Neural cell (in vitro differentiated cells): ENCODE data around the gene IFNA16. TPM values are rescaled to one million over a fixed set of nuclear protein-coding genes. Genes with fewer than 3 reads are reported as not detected.
"Not testable (repeated sequence)": the region's sequence is repeated elsewhere in the genome, so short reads cannot be mapped to it uniquely, and the experiment has no call there.

Experiments used
- H2AFZ ChIP-seq: fragments of 200-600, 300-800 bp; sonication (generic), shearing (Covaris generic); 2 replicates; pipeline ENCODE4 v1.6.0; 2014; ENCODE audit warnings: low read depth, mild to moderate bottlenecking, antibody characterized with exemption, low read length, moderate library complexity
- H3F3A ChIP-seq: fragments of 200-600 bp; shearing (Covaris generic); 2 replicates; pipeline ENCODE4 v1.6.1; 2016; ENCODE audit warnings: mild to moderate bottlenecking, moderate library complexity, mixed read lengths, antibody characterized with exemption, low read length; ENCODE audit not compliant: insufficient read depth, poor library complexity, severe bottlenecking
- H3K27ac ChIP-seq: fragments of 200-600, 300-800 bp; sonication (generic), shearing (Covaris generic); 2 replicates; pipeline ENCODE4 v1.5.1; 2014; ENCODE audit warnings: mild to moderate bottlenecking, low read length, moderate library complexity
- H3K27me3 ChIP-seq: fragments of 300-800, 200-600 bp; sonication (generic), shearing (Covaris generic); 2 replicates; pipeline ENCODE4 v1.6.0; 2014; ENCODE audit warnings: mild to moderate bottlenecking, low read depth, low read length, moderate library complexity; ENCODE audit not compliant: insufficient read depth
- H3K36me3 ChIP-seq: fragments of 300-800, 200-600 bp; sonication (generic), shearing (Covaris generic); 2 replicates; pipeline ENCODE4 v1.5.1; 2014; ENCODE audit warnings: mild to moderate bottlenecking, antibody characterized with exemption, low read length, moderate library complexity; ENCODE audit not compliant: insufficient read depth
- H3K4me2 ChIP-seq: fragments of 300-800, 200-600 bp; sonication (generic), shearing (Covaris generic); 2 replicates; pipeline ENCODE4 v1.6.0; 2014; ENCODE audit warnings: mild to moderate bottlenecking, low read length
- H3K4me3 ChIP-seq: fragments of 300-800, 200-600 bp; sonication (generic), shearing (Covaris generic); 2 replicates; pipeline ENCODE4 v1.5.1; 2014; ENCODE audit warnings: mild to moderate bottlenecking, low read length, moderate library complexity
- H3K79me2 ChIP-seq: fragments of 200-600 bp; shearing (Covaris generic); replicated peaks from 2 replicates; pipeline ENCODE4 v1.6.0; 2014; ENCODE audit warnings: mild to moderate bottlenecking, low read length, moderate library complexity; ENCODE audit not compliant: insufficient read depth
- H3K9ac ChIP-seq: fragments of 300-800, 200-600 bp; sonication (generic), shearing (Covaris generic); 2 replicates; pipeline ENCODE4 v1.6.1; 2016; ENCODE audit warnings: mild to moderate bottlenecking, low read length, mixed read lengths
- H3K9me2 ChIP-seq: fragments of 200-600 bp; shearing (Covaris generic); 2 replicates; pipeline ENCODE4 v1.6.1; 2016; ENCODE audit warnings: mild to moderate bottlenecking, low read length, mixed read lengths; ENCODE audit not compliant: insufficient read depth
- H3K9me3 ChIP-seq: fragments of 200-600, 300-800 bp; sonication (generic), shearing (Covaris generic); 2 replicates; pipeline ENCODE4 v1.6.1; 2016; ENCODE audit warnings: mild to moderate bottlenecking, mixed run types, low read length, moderate library complexity, mixed read lengths
- H4K20me1 ChIP-seq: fragments of 200-600 bp; shearing (Covaris generic); 2 replicates; pipeline ENCODE4 v1.6.1; 2016; ENCODE audit warnings: mild to moderate bottlenecking, mixed run types; ENCODE audit not compliant: insufficient read depth
- EP300 ChIP-seq: fragments of 450-650 bp; conservative IDR thresholded peaks from 2 replicates; pipeline ENCODE4 v1.6.1; 2014; ENCODE audit warnings: antibody characterized with exemption, mild to moderate bottlenecking, moderate library complexity; ENCODE audit not compliant: poor library complexity, severe bottlenecking
- EZH2 ChIP-seq: fragments of 200-600, 300-800 bp; shearing (Covaris generic), sonication (generic); IDR thresholded peaks from 2 replicates; pipeline ENCODE4 v1.6.1; 2014; ENCODE audit warnings: antibody characterized with exemption, low read length, borderline replicate concordance, mild to moderate bottlenecking; ENCODE audit not compliant: insufficient read depth, poor library complexity, severe bottlenecking
- MXI1 ChIP-seq: fragments of 450-650 bp; conservative IDR thresholded peaks from 2 replicates; pipeline ENCODE4 v1.6.1; 2014; ENCODE audit warnings: antibody characterized with exemption, mild to moderate bottlenecking; ENCODE audit not compliant: poor library complexity, severe bottlenecking
- POLR2AphosphoS5 ChIP-seq: IDR thresholded peaks from 2 replicates; pipeline ENCODE4 v1.6.1; 2012
- RAD21 ChIP-seq: fragments of 450-650 bp; conservative IDR thresholded peaks from 2 replicates; pipeline ENCODE4 v1.6.1; 2014; ENCODE audit warnings: antibody characterized with exemption, mild to moderate bottlenecking, moderate library complexity
- SMC3 ChIP-seq: fragments of 450-650 bp; conservative IDR thresholded peaks from 2 replicates; pipeline ENCODE4 v1.6.1; 2014; ENCODE audit warnings: antibody characterized with exemption, mild to moderate bottlenecking, moderate library complexity; ENCODE audit not compliant: poor library complexity
- TAF1 ChIP-seq: IDR thresholded peaks from 2 replicates; pipeline ENCODE4 v1.6.1; 2012; ENCODE audit warnings: low read depth
- polyA plus RNA-seq: library from polyadenylated mRNA; depleted of rRNA; stranded (reverse); fragments of >200 nt; gene quantifications from 2 replicates; pipeline ENCODE4 v1.2.3, GENCODE V29; 2014
- TF ChIP-seq, protein P1 (sequence below): fragments of 450-650 bp; IDR thresholded peaks from 2 replicates; pipeline ENCODE4 v1.5.1; 2014; ENCODE audit warnings: antibody characterized with exemption, mild to moderate bottlenecking, moderate library complexity; ENCODE audit not compliant: poor library complexity, severe bottlenecking
- TF ChIP-seq, protein P2 (sequence below): IDR thresholded peaks from 2 replicates; pipeline ENCODE4 v1.6.1; 2012; ENCODE audit warnings: borderline replicate concordance

The IFNA16 gene
- polyA plus RNA-seq, 1 donor from 2014 or later: not detected

DNA sequence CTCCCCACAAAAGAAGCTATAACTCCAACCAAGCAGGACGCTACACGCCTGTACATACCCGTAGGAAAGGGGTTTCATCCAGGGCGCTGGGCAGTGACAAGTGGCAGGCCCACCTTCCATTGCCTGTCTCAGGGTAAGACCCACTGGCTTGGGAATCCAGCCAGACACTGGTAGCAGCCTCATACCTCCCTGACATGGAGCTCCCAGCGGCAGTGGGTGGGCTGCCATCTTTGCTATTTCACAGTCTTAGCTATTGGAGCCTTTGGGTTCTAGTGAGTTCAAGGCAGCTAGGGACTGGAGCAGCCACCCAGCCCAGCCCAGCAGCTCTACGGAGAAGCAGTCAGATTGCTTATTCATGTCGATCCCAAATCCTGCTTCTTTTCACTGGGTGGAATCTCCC, 6.8 kb downstream of the IFNA16 start:
- Histone ChIP-seq H4K20me1 (no peaks in the 10 kb centered on the region), H3K4me3 (no peak overlapping the region), H3F3A (no peaks in the 10 kb centered on the region), H3K9me2 (no peaks in the 10 kb centered on the region), H3K27ac (no peak overlapping the region), H3K9me3 (no peaks in the 10 kb centered on the region), H3K79me2 (no peaks in the 10 kb centered on the region), H3K27me3 (no peaks in the 10 kb centered on the region), H3K4me2 (no peak overlapping the region), H2AFZ (no peak overlapping the region), H3K9ac (no peak overlapping the region), H3K36me3 (no peaks in the 10 kb centered on the region)
- no peak for TF ChIP-seq POLR2AphosphoS5
- no peak for TF ChIP-seq SMC3
- TF ChIP-seq EZH2: no peak
- TF ChIP-seq EP300: no peak
- no peak for TF ChIP-seq RAD21
- no peak for TF ChIP-seq MXI1
- TF ChIP-seq, protein P1, sequence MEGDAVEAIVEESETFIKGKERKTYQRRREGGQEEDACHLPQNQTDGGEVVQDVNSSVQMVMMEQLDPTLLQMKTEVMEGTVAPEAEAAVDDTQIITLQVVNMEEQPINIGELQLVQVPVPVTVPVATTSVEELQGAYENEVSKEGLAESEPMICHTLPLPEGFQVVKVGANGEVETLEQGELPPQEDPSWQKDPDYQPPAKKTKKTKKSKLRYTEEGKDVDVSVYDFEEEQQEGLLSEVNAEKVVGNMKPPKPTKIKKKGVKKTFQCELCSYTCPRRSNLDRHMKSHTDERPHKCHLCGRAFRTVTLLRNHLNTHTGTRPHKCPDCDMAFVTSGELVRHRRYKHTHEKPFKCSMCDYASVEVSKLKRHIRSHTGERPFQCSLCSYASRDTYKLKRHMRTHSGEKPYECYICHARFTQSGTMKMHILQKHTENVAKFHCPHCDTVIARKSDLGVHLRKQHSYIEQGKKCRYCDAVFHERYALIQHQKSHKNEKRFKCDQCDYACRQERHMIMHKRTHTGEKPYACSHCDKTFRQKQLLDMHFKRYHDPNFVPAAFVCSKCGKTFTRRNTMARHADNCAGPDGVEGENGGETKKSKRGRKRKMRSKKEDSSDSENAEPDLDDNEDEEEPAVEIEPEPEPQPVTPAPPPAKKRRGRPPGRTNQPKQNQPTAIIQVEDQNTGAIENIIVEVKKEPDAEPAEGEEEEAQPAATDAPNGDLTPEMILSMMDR: no peak
- TF ChIP-seq, protein P2, sequence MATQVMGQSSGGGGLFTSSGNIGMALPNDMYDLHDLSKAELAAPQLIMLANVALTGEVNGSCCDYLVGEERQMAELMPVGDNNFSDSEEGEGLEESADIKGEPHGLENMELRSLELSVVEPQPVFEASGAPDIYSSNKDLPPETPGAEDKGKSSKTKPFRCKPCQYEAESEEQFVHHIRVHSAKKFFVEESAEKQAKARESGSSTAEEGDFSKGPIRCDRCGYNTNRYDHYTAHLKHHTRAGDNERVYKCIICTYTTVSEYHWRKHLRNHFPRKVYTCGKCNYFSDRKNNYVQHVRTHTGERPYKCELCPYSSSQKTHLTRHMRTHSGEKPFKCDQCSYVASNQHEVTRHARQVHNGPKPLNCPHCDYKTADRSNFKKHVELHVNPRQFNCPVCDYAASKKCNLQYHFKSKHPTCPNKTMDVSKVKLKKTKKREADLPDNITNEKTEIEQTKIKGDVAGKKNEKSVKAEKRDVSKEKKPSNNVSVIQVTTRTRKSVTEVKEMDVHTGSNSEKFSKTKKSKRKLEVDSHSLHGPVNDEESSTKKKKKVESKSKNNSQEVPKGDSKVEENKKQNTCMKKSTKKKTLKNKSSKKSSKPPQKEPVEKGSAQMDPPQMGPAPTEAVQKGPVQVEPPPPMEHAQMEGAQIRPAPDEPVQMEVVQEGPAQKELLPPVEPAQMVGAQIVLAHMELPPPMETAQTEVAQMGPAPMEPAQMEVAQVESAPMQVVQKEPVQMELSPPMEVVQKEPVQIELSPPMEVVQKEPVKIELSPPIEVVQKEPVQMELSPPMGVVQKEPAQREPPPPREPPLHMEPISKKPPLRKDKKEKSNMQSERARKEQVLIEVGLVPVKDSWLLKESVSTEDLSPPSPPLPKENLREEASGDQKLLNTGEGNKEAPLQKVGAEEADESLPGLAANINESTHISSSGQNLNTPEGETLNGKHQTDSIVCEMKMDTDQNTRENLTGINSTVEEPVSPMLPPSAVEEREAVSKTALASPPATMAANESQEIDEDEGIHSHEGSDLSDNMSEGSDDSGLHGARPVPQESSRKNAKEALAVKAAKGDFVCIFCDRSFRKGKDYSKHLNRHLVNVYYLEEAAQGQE: no peak
- no peak for TF ChIP-seq TAF1

DNA sequence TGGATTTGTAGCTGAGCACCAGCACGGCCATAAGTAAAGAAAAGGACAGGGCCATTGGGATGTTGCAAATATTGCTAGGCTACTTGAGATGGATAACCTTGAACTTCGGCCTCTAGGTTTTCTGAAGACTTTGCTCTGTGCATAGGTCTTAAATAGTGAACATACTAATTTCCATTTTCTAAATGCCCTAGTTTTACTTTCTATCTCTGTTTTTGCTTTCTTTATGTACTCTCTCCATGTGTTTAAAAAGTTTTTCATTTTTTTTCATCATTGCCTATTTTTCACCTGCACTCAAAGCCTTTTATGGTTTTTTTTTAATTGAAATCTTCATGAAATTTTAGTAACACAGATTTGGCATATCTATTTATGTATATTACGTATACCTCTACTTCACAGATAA, 10.1 kb downstream of the IFNA16 start, which contains the start of gene IFNA10:
TSS of gene IFNA10 (minus strand) at position 101 of the 400 bp plus-strand sequence. CDS start at position 55, 46 bp downstream.
- H3K9me2 ChIP-seq, H3K27me3 ChIP-seq, H3K9ac ChIP-seq, H3F3A ChIP-seq, H4K20me1 ChIP-seq, H2AFZ ChIP-seq, H3K27ac ChIP-seq, H3K4me3 ChIP-seq, H3K36me3 ChIP-seq, H3K4me2 ChIP-seq, H3K79me2 ChIP-seq, H3K9me3 ChIP-seq: not testable (repeated sequence)

DNA sequence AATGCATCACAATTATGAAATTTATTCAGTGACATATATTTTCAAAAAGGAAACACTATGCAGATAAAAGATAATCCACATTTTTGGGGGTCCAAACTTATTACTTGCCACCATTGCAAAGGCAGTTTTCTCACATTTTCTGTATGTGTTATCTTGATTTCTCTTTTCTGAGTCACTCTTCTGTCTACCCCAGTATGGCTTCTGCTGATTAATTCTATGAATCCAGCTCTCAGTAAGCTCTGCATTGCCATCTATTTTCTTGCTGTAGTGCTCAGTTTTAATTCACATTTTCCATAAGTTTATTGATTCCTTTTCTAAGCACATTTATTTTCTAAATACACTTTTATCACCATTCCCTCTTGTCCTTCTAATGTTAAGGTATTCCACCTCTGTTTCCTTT, 11.9 kb downstream of the IFNA16 start:
- no peak overlapping the region for H3K27ac ChIP-seq
- no peaks in the 10 kb centered on the region for H4K20me1 ChIP-seq
- no peak overlapping the region for H3K4me2 ChIP-seq
- H3K9me2 ChIP-seq: no peaks in the 10 kb centered on the region
- H3K79me2 ChIP-seq: no peaks in the 10 kb centered on the region
- no peak overlapping the region for H2AFZ ChIP-seq
- H3K4me3 ChIP-seq: no peak overlapping the region
- no peaks in the 10 kb centered on the region for H3K9me3 ChIP-seq
- H3F3A ChIP-seq: no peaks in the 10 kb centered on the region
- H3K9ac ChIP-seq: no peak overlapping the region
- H3K36me3 ChIP-seq: no peaks in the 10 kb centered on the region
- no peak for TF ChIP-seq EP300
- TF ChIP-seq RAD21: no peak
- TF ChIP-seq POLR2AphosphoS5: no peak
- TF ChIP-seq, protein P2: no peak
- TF ChIP-seq, protein P1: no peak
- TF ChIP-seq TAF1: no peak
- TF ChIP-seq EZH2: no peak
- TF ChIP-seq MXI1: no peak
- no peak for TF ChIP-seq SMC3
- H3K27me3 ChIP-seq: no peaks in the 10 kb centered on the region
